ENCODE measurements around the gene HTRA1.

Gene HTRA1

DNA sequence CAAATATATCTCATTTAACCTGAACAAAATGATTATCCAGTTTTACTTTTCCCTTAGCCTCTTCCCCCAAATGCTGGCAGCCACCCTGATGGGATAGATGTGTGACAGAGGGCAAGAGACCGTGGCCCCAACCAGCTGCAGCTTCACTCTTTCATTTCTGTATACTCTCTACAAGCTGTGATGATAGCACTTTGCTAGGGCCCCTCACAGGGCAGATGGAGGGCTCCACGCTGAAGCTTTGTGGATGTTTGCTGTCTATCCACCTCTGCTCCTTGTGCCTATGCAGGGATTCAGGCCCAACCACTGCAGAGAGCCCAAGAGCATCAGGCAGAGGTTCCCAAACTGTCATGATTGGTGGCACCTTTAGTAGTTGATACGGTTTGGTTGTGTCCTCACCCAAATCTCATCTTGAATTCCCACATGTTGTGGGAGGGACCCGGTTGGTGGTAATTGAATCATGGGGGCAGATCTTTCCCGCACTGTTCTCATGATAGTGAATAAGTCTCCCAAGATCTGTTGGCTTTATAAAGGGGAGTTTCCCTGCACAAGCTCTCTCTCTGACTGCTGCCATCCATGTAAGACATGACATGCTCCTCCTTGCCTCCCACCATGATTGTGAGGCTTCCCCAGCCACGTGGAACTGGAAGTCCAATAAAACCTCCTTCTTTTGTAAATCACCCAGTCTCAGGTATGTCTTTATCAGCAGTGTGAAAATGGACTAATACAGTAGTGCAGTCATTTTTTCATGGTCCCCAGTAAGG, 20.1 kb downstream of the HTRA1 start:
- H3K4me3 ChIP-seq (ENCODE audit: low read depth, low read length): no peak overlapping the region
- TF ChIP-seq, protein P1, sequence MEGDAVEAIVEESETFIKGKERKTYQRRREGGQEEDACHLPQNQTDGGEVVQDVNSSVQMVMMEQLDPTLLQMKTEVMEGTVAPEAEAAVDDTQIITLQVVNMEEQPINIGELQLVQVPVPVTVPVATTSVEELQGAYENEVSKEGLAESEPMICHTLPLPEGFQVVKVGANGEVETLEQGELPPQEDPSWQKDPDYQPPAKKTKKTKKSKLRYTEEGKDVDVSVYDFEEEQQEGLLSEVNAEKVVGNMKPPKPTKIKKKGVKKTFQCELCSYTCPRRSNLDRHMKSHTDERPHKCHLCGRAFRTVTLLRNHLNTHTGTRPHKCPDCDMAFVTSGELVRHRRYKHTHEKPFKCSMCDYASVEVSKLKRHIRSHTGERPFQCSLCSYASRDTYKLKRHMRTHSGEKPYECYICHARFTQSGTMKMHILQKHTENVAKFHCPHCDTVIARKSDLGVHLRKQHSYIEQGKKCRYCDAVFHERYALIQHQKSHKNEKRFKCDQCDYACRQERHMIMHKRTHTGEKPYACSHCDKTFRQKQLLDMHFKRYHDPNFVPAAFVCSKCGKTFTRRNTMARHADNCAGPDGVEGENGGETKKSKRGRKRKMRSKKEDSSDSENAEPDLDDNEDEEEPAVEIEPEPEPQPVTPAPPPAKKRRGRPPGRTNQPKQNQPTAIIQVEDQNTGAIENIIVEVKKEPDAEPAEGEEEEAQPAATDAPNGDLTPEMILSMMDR (IDR thresholded peaks at IDR 0.05; ENCODE audit: low read depth, low read length, missing control alignments): no peak
- in situ Hi-C loops (cut with HindIII; ENCODE audit: low sequenced_read_pairs): no loop called here
- DNase-seq (ENCODE audit: low read depth): no peak

DNA sequence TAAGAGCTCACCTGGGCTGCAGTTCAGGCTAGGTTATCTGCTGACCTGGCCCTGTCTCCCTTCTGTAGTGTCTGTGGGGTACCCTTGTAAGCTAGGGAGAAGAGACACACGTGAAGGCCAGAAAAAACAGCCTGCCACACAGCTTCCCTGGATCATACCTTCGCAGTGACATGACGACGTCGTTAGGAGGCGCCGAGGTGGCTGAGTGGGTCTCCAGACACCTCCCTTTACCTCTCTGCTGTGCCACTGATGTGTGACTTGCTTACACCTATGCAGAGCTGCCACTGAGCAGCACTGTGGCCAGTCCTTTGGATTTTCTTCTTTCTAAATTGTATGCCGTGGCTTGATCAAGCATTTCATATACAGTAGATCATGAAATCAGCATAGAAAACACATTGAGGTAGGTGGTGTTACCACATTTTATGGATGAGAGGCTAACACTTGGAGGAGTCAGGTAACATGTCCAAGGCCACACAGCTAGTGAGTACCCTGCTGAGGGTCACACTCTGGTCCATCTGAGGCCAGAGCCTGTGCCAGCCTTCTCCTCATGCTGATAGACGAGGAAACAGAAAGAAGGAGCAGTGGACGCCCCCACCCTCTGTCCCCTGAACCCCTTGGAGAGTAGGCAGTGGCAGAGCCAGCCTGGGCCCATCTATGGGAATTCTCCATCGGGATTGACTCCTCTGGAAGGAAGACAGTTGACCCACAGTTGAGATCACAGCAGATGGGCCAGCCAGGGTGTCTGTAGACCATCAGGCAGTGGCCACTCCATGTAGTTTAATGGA, 23.1 kb downstream of the HTRA1 start:
- TF ChIP-seq, protein P1 (IDR thresholded peaks at IDR 0.05; ENCODE audit: low read depth, low read length, missing control alignments): no peak
- no peak overlapping the region for H3K4me3 ChIP-seq (ENCODE audit: low read depth, low read length)
- in situ Hi-C loops (cut with HindIII; ENCODE audit: low sequenced_read_pairs): no loop called here
- DNase-seq (ENCODE audit: low read depth): no peak

DNA sequence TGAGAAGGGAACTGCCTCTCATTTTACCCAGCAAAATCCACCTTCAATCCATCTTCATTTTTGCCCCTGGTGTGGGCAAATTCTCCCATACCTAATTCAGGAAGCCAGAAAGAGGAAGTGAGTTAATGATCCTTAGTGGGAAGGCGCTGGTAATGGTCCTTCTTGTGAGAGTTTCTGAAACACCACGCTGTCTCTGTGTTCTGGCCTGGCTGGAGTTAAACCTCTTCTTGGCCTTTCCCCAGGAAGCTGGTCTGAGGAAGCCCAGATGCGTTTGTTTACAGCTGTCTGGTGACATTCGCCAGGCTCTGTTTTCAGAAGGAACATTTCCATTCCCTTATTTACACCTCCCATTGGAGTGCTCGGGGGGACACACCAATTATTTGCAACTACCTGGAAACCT, 24.3 kb downstream of the HTRA1 start:
- no peak for DNase-seq (ENCODE audit: low read depth)
- in situ Hi-C loops (cut with HindIII; ENCODE audit: low sequenced_read_pairs): no loop called here

DNA sequence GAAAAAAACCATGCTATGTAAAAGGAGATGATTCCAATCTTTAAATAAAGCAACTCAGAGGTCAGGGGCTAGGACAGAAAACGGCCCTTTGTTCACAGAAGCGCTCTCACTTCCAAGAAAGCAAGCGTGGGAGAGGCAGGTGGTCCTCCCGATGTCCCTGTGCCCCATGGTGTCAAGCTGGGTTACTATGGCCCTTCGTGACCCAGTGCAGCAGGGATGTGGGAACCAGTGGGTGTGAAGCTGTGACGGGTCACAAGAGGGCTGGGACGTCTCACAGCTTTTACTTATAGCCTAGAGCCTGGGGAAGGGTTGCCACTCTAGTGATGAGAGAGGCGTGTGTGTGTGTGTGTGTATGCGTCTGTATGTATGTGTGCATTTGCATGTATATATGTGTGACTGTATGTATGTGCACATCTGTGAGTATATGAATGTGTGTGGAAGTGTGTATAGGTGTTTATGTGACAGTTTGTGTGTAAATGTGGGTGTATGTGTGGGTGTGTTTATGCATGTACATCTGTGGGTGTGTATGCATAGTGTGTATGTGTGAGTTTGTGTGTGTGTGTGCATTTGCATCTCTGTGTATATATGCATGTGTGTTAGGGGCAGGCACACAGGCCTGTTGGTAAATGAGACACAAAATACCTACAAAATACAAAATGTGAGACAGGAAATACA, 25.2 kb downstream of the HTRA1 start:
- no peak for DNase-seq (ENCODE audit: low read depth)
- no peak overlapping the region for H3K4me3 ChIP-seq (ENCODE audit: low read depth, low read length)
- TF ChIP-seq, protein P1 (IDR thresholded peaks at IDR 0.05; ENCODE audit: low read depth, low read length, missing control alignments): no peak
- in situ Hi-C loops (cut with HindIII; ENCODE audit: low sequenced_read_pairs): no loop called here

More for the DNA sequence above, 24.3 kb downstream of the HTRA1 start:
- no peak overlapping the region for H3K4me3 ChIP-seq (ENCODE audit: low read depth, low read length)
- TF ChIP-seq, protein P1 (IDR thresholded peaks at IDR 0.05; ENCODE audit: low read depth, low read length, missing control alignments): no peak

DNA sequence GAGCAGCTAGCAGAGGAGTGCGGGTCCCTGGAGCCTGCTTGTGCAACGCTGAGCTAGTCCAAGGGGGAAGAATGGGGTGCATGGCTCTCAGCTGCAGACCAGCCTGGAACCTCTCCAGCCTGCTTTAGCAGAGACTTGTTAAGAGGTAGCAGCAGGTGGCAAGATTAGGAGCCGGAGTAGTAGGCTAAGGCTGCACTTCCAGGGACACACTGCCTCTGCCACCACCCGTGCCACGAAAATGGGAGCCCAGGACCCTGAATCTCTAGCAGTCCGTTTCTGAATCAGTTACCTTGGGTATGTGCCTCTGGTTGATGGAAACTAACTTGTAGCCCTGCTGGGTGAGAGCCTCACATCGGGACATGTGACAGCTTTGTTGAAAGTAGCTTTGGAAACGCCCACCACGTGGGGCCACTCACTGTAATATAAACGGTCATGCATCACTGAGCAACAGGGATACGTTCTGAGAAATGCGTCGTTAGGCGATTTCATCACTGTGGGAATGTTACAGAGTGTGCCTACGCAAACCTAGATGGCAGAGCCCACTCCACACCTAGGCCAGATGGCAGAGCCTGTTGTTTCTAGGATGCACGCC, 25.9 kb downstream of the HTRA1 start:
- TF ChIP-seq, protein P1 (IDR thresholded peaks at IDR 0.05; ENCODE audit: low read depth, low read length, missing control alignments): no peak
- DNase-seq (ENCODE audit: low read depth): no peak
- H3K4me3 ChIP-seq (ENCODE audit: low read depth, low read length): no peak overlapping the region
- in situ Hi-C loops (cut with HindIII; ENCODE audit: low sequenced_read_pairs): no loop called here

DNA sequence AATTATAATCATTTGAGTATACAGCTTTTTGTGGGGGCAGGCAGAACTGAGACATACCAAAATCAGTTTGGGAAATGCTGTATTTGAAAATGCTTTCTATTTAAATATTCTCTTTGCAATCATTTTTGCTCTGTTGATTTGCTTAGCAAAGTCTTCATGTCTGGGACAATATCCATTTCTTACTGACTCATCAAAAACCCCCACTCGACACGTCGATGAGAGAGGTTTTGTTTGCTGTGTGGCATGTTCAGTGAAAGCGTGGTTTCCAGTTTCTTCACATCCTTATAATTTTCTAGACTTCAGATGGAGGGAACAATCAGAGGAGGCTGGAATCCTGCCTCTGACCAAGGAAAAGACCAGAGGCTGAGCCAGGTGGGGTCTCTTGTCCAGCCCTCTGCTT, 28.9 kb downstream of the HTRA1 start:
- in situ Hi-C loops (cut with HindIII; ENCODE audit: low sequenced_read_pairs): no loop called here
- TF ChIP-seq, protein P1 (IDR thresholded peaks at IDR 0.05; ENCODE audit: low read depth, low read length, missing control alignments): no peak

More for the DNA sequence above, 28.9 kb downstream of the HTRA1 start:
- no peak for DNase-seq (ENCODE audit: low read depth)
- H3K4me3 ChIP-seq (ENCODE audit: low read depth, low read length): no peak overlapping the region

Measured in astrocyte of the cerebellum (primary cell).